ENCODE results near the gene BORCS5.

Gene BORCS5

DNA sequence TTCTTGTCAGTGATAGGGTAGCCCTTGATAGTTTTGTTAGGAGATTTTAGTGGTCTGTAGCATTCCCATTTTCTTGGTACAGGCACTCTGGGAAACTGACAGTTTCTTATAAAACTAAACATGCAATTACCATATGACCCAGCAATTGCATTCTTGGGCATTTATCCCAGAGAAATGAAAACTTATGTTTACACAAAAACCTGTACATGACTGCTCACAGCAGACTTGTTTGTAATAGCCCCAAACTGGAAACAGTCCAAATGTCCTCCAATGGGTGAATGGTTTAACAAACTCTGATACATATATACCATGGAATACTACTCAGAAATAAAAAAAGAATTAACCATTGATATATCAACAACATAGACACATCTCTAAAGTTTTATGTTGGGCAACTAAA is 75.5 kb downstream of the BORCS5 start:
- DNase-seq (ENCODE audit: low read depth in 3 of 3) = no peak

- no peak for DNase-seq (ENCODE audit: low read depth in 3 of 3)
These were observed 76.4 kb downstream of the BORCS5 start for GRCh38 chr12:12433203-12433731.

DNA sequence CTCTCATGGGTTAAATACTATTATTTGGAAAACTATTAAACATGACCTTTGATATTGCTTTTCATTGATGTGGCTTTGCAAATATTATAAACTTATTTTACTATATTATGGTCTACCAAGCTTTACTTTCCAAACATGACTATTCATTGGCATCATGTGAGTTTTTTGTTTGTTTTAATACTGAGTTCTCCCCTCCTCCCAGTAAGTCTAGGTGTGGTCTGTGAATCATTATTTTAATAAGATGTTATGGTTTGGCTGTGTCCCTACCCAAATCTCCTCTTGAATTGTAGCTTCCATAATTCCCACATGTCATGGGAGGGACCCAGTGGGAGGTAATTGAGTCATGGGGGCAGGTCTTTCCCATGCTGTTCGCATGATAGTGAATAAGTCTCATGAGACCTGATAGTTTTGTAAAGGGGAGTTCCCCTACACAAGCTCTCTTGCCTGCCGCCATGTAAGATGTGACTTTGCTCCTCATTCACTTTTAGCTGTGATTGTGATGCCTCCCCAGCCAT is 80.0 kb downstream of the BORCS5 start:
- DNase-seq (ENCODE audit: low read depth in 3 of 3) = no peak

DNA sequence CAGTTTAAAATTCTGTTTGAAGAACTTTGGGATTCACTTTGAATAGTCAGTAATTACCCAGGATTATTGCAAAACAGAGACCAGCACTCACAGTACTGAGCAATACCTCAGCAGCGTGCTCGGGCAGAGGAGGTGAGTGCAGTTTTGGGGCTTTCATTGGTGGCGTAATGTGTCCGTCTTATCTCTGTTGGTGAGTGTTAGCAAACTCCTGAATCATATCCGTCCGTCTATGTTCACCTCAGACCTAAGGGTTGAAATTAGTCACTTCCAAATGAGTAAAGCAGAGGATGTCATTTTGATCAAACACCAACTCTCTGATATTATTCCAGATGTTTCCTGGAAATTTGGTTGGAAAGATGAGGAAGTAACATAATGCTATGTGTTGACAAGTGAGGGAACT is 82.8 kb downstream of the BORCS5 start:
- peak in 1 of 3 experiments; percentile 32 for DNase-seq (ENCODE audit: low read depth in 3 of 3)

DNA sequence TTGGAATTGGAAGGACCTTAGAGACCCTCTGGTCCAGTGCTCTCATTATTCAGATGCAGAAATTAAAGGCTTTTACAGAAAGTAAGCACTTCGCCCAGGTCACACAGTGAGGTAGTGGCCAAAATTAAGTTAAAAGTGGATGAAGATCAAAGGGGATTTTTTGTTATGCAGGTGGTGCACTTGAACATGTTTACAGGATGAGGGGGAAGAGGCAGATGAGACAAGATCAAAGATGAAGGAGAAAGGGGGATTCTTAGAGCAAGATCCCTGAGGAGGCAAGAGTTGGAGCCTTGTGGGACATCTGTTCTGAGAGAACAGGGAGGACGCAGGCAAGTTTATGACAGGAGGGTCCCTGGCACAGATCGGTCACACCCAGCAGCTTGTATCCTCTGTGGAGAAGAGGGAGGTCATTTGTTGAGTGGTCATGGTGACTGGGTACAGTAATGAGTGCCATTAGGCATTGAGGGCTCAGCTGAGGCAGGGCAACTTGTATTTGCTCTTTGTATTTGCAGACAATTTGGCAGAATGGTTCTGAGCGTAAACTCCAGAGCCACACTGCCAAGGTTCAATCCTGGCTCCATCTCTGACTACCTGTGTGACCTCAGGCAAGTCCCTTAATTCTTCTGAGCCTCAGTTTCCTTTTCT is 84.0 kb downstream of the BORCS5 start:
- DNase-seq (ENCODE audit: low read depth in 3 of 3) = no peak

DNA sequence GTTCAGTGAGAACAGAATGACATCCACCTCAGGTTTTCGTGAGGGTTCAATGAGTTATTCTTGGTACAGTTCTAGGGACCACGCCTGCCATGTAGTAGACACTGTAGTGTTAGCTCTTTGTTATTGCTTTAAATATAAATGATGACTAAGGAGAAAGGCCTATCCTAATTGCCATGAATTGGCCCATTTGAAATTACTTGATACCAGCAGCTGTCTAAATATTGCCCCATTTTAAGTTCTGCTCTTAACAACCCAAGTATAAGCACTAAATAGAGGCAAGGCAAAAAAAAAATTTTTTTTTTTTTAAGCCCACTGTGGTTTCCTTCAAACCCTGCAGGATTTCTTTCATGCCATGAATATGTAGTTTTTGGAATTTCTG is 84.5 kb downstream of the BORCS5 start:
- no peak for DNase-seq (ENCODE audit: low read depth in 3 of 3)

GRCh38 chr12:12441843-12442461 is 85.1 kb downstream of the BORCS5 start:
- no peak for DNase-seq (ENCODE audit: low read depth in 3 of 3)

DNA sequence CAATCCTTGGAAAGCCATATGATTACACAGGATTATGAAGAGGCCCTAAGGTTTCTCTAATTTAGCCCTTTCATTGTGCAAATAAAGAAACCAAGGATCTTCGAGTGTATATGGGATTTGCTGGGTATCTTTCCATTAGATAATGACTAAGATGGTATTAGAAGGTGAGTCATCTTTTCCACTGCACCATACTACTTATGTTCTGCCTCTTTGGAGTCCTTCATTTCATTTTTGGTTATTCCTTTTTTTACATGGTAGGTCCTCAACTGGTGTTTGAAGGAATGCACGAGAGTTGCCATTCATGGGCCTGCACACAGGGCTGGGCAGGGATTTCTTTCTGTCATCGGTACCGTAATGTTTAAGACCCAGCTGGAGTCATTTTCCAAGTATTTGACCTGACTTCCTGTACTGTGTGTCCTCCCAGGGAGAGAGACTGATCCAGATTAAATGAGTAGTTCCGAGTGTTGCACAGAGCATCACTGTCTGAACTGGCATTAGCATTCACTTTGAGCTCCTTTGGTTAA is 85.7 kb downstream of the BORCS5 start:
- no peak for DNase-seq (ENCODE audit: low read depth in 3 of 3)

- DNase-seq (ENCODE audit: low read depth in 3 of 3) = no peak
These were observed 86.6 kb downstream of the BORCS5 start for GRCh38 chr12:12443431-12443878.

- no peak for DNase-seq (ENCODE audit: low read depth in 3 of 3)
These were observed 88.4 kb downstream of the BORCS5 start for GRCh38 chr12:12445165-12445881.

DNA sequence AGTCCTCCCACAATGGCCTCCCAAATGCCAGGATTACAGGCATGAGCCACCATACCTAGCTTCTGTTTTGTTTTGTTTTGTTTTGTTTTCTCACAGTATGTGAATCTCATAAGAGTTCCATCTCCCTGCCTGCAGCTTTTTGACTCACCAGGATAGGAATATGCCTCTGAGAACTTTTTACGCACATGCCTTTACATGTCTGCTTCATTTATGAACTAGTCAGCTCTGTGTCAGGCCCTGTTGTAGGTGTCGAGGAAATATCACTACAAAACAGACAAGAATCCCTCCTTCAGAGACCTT is 89.0 kb downstream of the BORCS5 start:
- no peak for DNase-seq (ENCODE audit: low read depth in 3 of 3)

DNA sequence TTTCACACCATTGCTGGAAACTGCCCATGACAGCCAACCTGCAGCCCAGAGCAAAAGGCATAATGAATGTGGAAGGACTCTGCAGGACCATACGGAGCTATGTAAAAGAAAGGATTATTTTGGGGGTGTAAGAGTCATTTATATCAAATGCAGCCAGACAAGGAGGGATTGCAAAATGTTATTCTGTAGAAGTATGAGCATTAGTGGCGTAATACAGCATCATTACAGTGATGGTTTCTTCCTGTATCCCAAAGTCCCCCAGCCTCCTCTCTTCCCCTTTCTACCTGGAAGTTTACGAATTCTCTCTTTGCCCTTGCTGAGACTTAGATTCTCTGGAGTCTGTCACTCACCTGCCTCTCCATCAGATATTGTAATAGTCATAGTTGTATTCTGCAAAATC is 89.9 kb downstream of the BORCS5 start:
- no peak for DNase-seq (ENCODE audit: low read depth in 3 of 3)

- DNase-seq (ENCODE audit: low read depth in 3 of 3) = no peak
These were observed 90.4 kb downstream of the BORCS5 start for GRCh38 chr12:12447236-12447635.

- no peak for DNase-seq (ENCODE audit: low read depth in 3 of 3)
These were observed 91.0 kb downstream of the BORCS5 start for GRCh38 chr12:12447837-12448236.

- DNase-seq (ENCODE audit: low read depth in 3 of 3) = no peak
These were observed 92.7 kb downstream of the BORCS5 start for GRCh38 chr12:12449533-12450025.

DNA sequence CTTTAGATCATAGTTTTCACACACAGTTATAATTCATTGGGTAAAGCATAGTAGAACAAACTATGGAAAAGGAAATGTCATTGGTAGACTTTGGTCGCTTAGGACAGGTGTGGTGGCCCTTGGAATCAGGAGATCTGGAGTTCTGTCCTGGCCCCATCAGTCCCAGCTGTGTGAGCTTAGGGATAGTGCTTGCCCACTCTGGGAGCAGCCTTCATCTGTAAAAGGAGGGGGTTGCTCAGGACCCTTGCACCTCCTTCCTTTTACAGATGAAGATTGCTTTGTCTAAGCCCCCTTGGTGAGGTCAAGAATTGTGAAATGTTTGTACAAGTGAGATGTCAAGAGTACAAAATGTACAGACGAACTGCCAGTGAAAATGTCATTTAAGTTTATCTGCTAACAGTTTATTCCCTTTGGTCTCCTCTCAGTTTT is 93.2 kb downstream of the BORCS5 start:
- DNase-seq (ENCODE audit: low read depth in 3 of 3) = no peak

DNA sequence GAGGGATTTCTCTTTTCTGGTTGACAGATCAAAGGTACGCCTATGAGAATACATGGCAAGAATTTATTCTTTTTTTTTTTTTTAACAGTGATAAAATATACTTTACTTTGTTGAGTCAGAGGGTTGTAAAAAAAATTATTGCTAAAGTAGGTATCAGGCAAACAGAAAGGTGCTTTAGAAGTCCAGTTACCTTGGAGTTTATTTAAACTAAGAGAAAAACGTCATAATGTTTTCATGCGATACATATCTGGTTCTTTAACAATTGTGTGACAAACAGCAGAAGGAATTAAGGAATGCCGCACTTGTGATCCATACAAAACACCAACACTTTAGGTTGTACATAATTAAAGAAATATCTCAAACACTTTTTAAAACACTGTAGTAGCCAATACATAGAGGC is 94.2 kb downstream of the BORCS5 start:
- DNase-seq (ENCODE audit: low read depth in 3 of 3) = no peak

DNA sequence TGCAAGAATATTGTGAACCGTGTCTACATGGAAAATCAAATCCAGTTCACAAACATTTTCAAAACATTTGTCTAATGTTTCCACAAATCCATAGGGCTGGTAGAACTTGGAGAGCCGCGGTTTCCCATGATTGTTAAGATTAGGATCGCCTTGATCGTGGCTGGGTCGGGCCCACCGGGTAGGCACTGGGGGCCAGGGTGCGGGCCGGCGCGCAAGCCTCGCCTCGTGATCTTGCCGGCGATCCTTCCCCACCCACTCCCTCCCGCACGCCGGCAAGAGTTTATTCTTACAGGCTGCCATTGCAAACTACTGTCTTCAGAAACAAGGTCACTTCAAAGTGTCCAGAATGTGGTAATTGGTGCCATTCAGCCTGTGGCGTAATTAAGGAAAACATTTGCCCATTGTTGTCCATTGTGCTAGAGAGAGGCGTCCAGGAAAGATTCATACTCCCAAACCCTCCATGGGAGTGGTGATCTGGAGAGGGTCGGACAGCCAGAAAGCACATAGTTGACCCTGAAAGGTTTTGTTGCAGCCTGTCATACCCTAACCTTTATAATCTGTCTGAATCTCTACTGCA is 95.5 kb downstream of the BORCS5 start:
- no peak for DNase-seq (ENCODE audit: low read depth in 3 of 3)

GRCh38 chr12:12453635-12454034 is 96.8 kb downstream of the BORCS5 start:
- DNase-seq (ENCODE audit: low read depth in 3 of 3) = no peak

DNA sequence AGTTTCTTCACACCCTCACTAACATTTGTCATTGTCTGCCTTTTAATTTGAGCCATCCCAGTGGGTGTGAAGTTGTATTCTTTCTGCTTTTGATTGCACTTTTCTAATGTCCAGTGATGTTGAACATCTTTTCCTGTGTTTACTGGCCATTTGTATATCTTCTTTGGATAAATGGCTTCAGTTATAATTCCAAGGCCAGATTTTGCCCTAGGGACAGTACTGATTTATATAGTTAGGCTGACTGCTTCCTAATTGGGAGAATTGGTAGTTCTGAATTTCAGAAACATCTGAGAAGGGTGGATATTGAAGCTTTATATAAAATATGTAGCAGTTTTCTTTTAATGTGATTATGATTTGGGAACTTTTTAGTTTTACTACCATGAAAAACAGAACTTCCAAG is 97.4 kb downstream of the BORCS5 start:
- DNase-seq (ENCODE audit: low read depth in 3 of 3) = no peak

DNA sequence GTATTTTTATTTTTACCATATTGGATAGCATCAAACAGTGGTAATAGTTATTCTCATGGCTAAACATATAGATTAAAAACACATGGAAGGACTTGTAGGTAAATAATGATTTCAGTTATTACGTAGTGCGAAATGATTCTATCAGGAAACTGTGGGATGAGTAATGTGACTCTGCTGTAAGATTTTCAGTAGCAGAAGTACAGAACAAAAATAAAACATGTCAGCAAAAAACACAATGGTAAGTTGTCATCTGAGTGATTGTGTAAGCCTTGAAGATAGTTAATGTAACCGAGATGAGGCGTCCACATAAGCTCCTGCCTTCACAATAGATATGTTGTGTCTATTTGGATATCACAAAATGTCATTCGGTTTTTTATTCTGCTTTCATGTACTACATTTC is 99.8 kb downstream of the BORCS5 start:
- DNase-seq (ENCODE audit: low read depth in 3 of 3) = no peak

Data from stimulated activated CD4-positive, alpha-beta T cell treated with anti-CD3 and anti-CD28 coated beads, TNF-alpha, amount 100 ng/mL, for 4 hours (primary cell).